ENCODE measurements around the gene TAS2R19. TPM values are rescaled to one million over a fixed set of nuclear protein-coding genes. Genes with fewer than 3 reads are reported as not detected.
"Not testable (repeated sequence)": the region's sequence is repeated elsewhere in the genome, so short reads cannot be mapped to it uniquely, and the experiment has no call there.

The TAS2R19 gene
- total RNA-seq = 1 to 10 TPM in 1 of 3 donors, under 1 TPM in 2; 0.87 to 1.1 (median 0.95) TPM

- Mint-ChIP-seq H3K36me3 (ENCODE audit: insufficient read depth) (peaks cover 19% of the 10 kb centered on the region), H3K4me1 (ENCODE audit: low read depth) (peaks cover 2% of the 10 kb centered on the region), H3K27me3 (ENCODE audit: low read depth) (no peaks in the 10 kb centered on the region), H3K9me3 (peaks cover 8% of the 10 kb centered on the region), H3K4me3 (no peak within 1 kb of the TSS)
- DNase-seq = no peak
- no peak for ATAC-seq
Measured at GRCh38 chr12:11022520-11022919, at the start of gene TAS2R19. Gene TAS2R19 (minus strand): TSS chr12:11022620. CDS start chr12:11022571, 49 bp downstream.

DNA sequence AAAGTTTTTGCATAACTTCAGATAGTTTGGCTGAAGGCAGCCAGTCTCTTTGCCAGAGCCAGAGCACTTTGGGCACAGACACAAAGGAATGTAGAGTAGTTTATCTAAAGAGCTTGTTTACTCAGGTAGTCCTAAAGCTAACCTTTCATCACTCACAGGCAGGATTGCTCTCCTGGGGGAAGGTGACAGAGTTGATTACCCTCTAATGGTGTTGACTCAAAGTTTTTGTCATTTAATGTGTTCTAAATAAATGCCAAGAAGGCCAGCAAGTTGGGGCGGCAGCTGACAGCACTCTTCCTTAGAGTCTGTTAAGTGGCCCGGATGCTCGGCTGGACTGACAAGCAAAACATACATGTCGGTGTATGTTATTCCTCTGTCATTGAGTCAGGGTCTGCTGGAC lies 49.0 kb upstream of the TAS2R19 start:
- H3K4me3 Mint-ChIP-seq = no peak overlapping the region
- H3K27me3 Mint-ChIP-seq (ENCODE audit: low read depth) = no peaks in the 10 kb centered on the region
- H3K36me3 Mint-ChIP-seq (ENCODE audit: insufficient read depth) = peaks cover 25% of the 10 kb centered on the region
- ATAC-seq (no peak), DNase-seq (no peak)
- H3K9me3 Mint-ChIP-seq = peaks cover 4% of the 10 kb centered on the region
- peaks cover 12% of the 10 kb centered on the region for H3K4me1 Mint-ChIP-seq (ENCODE audit: low read depth)

DNA sequence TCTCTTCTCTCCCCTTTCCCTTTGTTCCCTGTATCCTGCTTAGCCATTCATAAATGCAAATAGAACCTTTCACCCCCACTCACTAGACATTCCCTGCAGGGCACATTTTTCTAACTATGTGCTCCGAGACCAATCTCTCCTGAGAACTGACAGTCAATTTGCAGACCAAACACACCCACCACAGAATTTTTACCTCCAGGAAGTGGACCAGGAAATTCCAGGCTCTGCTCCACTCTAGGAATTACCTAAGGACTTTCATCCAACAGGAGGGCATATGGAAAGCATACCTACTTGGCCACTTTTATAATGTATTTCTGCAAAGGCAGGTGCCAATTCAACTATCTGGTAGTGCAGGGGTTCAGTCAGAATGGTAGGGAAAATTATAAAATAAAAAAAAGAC lies 48.6 kb upstream of the TAS2R19 start:
- ATAC-seq (no peak), DNase-seq (no peak)
- Mint-ChIP-seq H3K27me3 (ENCODE audit: low read depth) (no peaks in the 10 kb centered on the region), H3K4me3 (no peak overlapping the region), H3K36me3 (ENCODE audit: insufficient read depth) (peaks cover 25% of the 10 kb centered on the region), H3K9me3 (peaks cover 4% of the 10 kb centered on the region), H3K4me1 (ENCODE audit: low read depth) (peaks cover 12% of the 10 kb centered on the region)

DNA sequence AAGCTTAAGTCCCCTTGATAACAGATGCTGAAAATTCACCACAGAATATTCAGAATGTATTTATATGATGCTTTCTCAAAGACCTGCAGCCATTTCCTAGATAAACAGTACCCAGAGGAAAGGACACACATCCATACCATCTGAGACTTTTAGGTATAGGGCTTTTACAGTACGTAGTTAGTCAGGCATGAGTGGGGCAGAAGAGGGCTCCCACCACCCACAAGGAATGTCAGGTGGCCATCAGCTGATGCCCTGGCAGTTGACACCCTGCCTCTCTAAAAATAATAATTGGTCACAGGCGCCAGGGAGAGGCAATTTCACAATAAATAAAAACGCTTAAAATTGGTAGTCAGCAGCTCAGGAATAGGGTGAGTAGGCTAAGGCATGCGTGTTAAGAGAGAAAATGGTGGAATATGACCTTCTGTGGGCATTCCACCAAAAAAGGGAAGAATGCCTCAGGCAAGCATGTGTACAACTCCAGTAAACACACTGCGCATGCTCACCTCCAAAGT lies 47.5 kb upstream of the TAS2R19 start:
- Mint-ChIP-seq H3K36me3 (ENCODE audit: insufficient read depth) (peaks cover 30% of the 10 kb centered on the region), H3K27me3 (ENCODE audit: low read depth) (no peaks in the 10 kb centered on the region), H3K4me1 (ENCODE audit: low read depth) (peaks cover 8% of the 10 kb centered on the region), H3K9me3 (peaks cover 4% of the 10 kb centered on the region), H3K4me3 (no peak overlapping the region)
- ATAC-seq = no peak
- no peak for DNase-seq

GRCh38 chr12:11067514-11067913 lies 45.1 kb upstream of the TAS2R19 start:
- Mint-ChIP-seq H3K27me3 (ENCODE audit: low read depth) (no peaks in the 10 kb centered on the region), H3K4me1 (ENCODE audit: low read depth) (peaks cover 13% of the 10 kb centered on the region), H3K9me3 (peaks cover 4% of the 10 kb centered on the region), H3K4me3 (no peak overlapping the region), H3K36me3 (ENCODE audit: insufficient read depth) (peaks cover 21% of the 10 kb centered on the region)
- no peak for DNase-seq
- ATAC-seq = no peak

GRCh38 chr12:11062194-11062593 lies 39.8 kb upstream of the TAS2R19 start, which contains the start of gene TAS2R46:
Gene TAS2R46 (minus strand): TSS chr12:11062294. CDS start chr12:11062294, 0 bp downstream.
- not testable (repeated sequence) for H3K36me3 Mint-ChIP-seq (ENCODE audit: insufficient read depth); H3K9me3 Mint-ChIP-seq; H3K4me3 Mint-ChIP-seq; H3K27me3 Mint-ChIP-seq (ENCODE audit: low read depth); ATAC-seq; DNase-seq
- peaks cover 26% of the 10 kb centered on the region for H3K4me1 Mint-ChIP-seq (ENCODE audit: low read depth)

DNA sequence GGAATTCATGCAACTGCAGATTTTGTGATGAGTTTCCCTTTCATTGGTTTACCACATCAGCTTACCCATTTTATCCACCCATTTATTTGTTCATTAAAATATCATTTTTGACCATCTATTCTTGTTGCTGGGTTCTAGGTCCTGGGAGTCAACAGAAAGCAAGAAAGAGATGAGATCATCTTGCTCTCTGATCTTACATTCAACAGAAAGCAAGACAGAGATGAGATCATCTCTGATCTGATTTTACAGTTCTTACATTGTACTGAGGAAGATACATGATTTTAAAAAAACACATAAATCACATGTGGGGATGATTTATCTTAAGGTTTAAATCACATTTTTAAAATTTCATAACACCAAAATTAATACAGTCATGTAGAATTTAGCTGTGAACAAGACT lies 37.4 kb upstream of the TAS2R19 start:
- no peaks in the 10 kb centered on the region for H3K9me3 Mint-ChIP-seq
- H3K4me3 Mint-ChIP-seq = no peak overlapping the region
- H3K4me1 Mint-ChIP-seq (ENCODE audit: low read depth) = peaks cover 22% of the 10 kb centered on the region
- ATAC-seq (no peak), DNase-seq (no peak)
- peaks cover 5% of the 10 kb centered on the region for H3K36me3 Mint-ChIP-seq (ENCODE audit: insufficient read depth)
- no peaks in the 10 kb centered on the region for H3K27me3 Mint-ChIP-seq (ENCODE audit: low read depth)

GRCh38 chr12:11059041-11059440 lies 36.6 kb upstream of the TAS2R19 start:
- peaks cover 19% of the 10 kb centered on the region for H3K4me1 Mint-ChIP-seq (ENCODE audit: low read depth)
- no peak overlapping the region for H3K4me3 Mint-ChIP-seq
- no peaks in the 10 kb centered on the region for H3K9me3 Mint-ChIP-seq
- H3K36me3 Mint-ChIP-seq (ENCODE audit: insufficient read depth) = peaks cover 5% of the 10 kb centered on the region
- H3K27me3 Mint-ChIP-seq (ENCODE audit: low read depth) = no peaks in the 10 kb centered on the region
- DNase-seq (no peak), ATAC-seq (no peak)

DNA sequence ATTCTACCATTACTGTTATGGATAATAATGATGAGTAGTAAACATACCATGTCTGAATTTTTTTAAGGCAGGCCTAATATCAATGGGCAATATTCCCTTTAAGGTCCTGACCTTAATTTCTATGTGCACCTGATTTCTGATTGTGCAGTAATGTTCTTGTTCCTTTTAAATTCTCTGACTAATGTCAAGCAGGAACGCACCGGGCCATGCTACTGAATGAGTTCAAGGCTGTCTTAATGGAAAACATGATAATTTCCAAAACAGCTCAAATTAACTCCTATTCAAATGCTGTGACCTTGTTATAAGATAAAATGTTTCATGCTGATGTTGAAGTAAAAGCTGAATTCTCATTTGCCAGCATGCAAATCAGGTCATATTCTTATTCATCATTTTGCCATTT lies 32.9 kb upstream of the TAS2R19 start:
- Mint-ChIP-seq H3K27me3 (ENCODE audit: low read depth) (no peaks in the 10 kb centered on the region), H3K4me3 (no peak overlapping the region), H3K4me1 (ENCODE audit: low read depth) (peaks cover 4% of the 10 kb centered on the region), H3K36me3 (ENCODE audit: insufficient read depth) (peaks cover 15% of the 10 kb centered on the region), H3K9me3 (peaks cover 14% of the 10 kb centered on the region)
- DNase-seq = no peak
- no peak for ATAC-seq

DNA sequence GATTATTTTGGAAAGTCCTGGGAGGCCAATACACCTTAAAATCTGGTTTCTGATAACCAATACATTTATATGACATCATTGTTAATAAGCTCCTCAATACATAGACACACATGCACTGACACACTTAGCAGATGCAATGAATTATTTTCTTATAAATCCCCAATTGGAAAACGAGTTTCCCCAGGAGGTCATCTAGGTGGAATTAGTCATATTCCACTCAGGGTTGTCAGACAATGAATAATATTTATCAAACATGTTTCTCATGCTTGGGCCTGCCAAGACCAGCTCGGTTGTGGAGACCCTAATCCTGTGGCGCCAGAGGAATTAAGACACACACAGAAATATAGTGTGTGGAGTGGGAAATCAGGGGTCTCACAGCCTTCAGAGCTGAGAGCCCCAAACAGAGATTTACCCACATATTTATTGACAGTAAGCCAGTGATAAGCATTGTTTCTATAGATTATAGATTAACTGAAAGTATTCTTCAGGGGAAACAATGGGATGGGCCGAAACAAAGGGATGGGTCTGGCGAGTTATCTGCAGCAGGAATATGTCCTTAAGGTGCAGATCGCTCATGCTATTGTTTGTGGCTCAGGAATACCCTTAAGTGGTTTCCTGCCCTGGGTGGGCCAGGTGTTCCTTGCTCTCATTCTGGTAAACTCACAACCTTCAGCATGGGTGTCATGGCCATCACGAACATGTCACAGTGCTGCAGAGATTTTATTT lies 27.5 kb upstream of the TAS2R19 start:
- not testable (repeated sequence) for H3K4me3 Mint-ChIP-seq; DNase-seq; H3K27me3 Mint-ChIP-seq (ENCODE audit: low read depth); H3K4me1 Mint-ChIP-seq (ENCODE audit: low read depth); ATAC-seq
- H3K9me3 Mint-ChIP-seq = peaks cover 18% of the 10 kb centered on the region
- peaks cover 33% of the 10 kb centered on the region for H3K36me3 Mint-ChIP-seq (ENCODE audit: insufficient read depth)

- not testable (repeated sequence) for H3K4me3 Mint-ChIP-seq; H3K9me3 Mint-ChIP-seq; DNase-seq; H3K27me3 Mint-ChIP-seq (ENCODE audit: low read depth); ATAC-seq
- Mint-ChIP-seq H3K36me3 (ENCODE audit: insufficient read depth) (peaks cover 47% of the 10 kb centered on the region), H3K4me1 (ENCODE audit: low read depth) (peaks cover 10% of the 10 kb centered on the region)
Measured at GRCh38 chr12:11041366-11041765, 18.9 kb upstream of the TAS2R19 start.

- H3K4me1 Mint-ChIP-seq (ENCODE audit: low read depth) = peaks cover 10% of the 10 kb centered on the region
- no peak overlapping the region for H3K4me3 Mint-ChIP-seq
- no peak for ATAC-seq
- DNase-seq = no peak
- peaks cover 45% of the 10 kb centered on the region for H3K36me3 Mint-ChIP-seq (ENCODE audit: insufficient read depth)
- H3K9me3 Mint-ChIP-seq = no peaks in the 10 kb centered on the region
- no peaks in the 10 kb centered on the region for H3K27me3 Mint-ChIP-seq (ENCODE audit: low read depth)
Measured at GRCh38 chr12:11040162-11040561, 17.7 kb upstream of the TAS2R19 start.

- no peak overlapping the region for H3K4me3 Mint-ChIP-seq
- no peak for ATAC-seq
- H3K27me3 Mint-ChIP-seq (ENCODE audit: low read depth) = no peaks in the 10 kb centered on the region
- H3K4me1 Mint-ChIP-seq (ENCODE audit: low read depth) = peaks cover 5% of the 10 kb centered on the region
- H3K36me3 Mint-ChIP-seq (ENCODE audit: insufficient read depth) = peaks cover 37% of the 10 kb centered on the region
- DNase-seq = no peak
- H3K9me3 Mint-ChIP-seq = no peaks in the 10 kb centered on the region
Measured at GRCh38 chr12:11039171-11039570, 16.8 kb upstream of the TAS2R19 start.

DNA sequence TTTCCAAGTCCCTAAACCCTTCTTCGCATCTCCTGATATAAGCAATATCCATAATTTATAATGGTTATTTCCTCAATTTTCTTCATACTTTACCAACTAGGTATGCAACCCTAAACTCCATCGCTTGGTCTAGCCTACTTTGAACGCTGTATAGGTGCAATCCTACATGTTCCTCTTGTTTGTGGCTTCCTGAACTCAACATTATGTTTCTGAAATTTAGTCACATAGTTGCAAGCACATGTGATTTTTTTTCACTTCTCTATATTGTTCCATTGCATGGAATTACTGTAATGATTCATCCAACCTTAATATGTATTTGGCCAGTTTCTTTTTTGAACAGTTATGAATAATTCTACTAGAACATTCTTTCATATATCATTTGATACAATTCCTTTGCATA lies 11.5 kb upstream of the TAS2R19 start:
- H3K27me3 Mint-ChIP-seq (ENCODE audit: low read depth); DNase-seq; H3K4me1 Mint-ChIP-seq (ENCODE audit: low read depth); H3K9me3 Mint-ChIP-seq; H3K4me3 Mint-ChIP-seq: not testable (repeated sequence)
- H3K36me3 Mint-ChIP-seq (ENCODE audit: insufficient read depth) = peaks cover 29% of the 10 kb centered on the region
- ATAC-seq = peak; percentile 56 to 78

DNA sequence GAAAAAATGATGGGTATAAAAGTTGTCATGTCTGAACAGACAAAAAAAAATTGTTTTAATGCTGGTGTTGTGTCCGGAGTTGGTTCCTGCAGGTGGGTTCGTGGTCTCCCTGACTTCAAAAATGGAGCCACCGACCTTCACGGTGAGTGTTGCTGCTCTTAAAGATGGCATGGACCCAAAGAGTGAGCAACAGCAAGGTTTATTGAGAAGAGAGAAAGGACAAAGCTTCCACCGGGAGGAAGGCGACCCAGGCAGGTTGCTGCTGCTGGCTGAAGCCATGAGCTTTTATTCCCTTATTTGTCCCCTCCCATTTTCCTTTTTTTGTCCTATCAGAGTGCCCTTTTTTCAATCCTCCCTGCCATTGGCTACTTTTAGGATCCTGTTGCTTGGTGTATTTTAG lies 8.9 kb upstream of the TAS2R19 start, which contains the start of gene TAS2R31:
TSS of gene TAS2R31 (minus strand) at position 101 of the 400 bp plus-strand sequence. CDS start at position 29, 72 bp downstream.
- Mint-ChIP-seq H3K27me3 (ENCODE audit: low read depth) (no peaks in the 10 kb centered on the region), H3K9me3 (no peaks in the 10 kb centered on the region), H3K4me1 (ENCODE audit: low read depth) (peaks cover 2% of the 10 kb centered on the region), H3K36me3 (ENCODE audit: insufficient read depth) (peaks cover 35% of the 10 kb centered on the region), H3K4me3 (no peak within 1 kb of the TSS)
- ATAC-seq (no peak), DNase-seq (no peak)

Data from activated T-cell treated with anti-CD3 and anti-CD28 coated beads, Interleukin-2, amount 50 U/mL, for 4 hours (primary cell).